ENCODE data around the gene C10orf90.
"Not testable (repeated sequence)": the region's sequence is repeated elsewhere in the genome, so short reads cannot be mapped to it uniquely, and the experiment has no call there.

The C10orf90 gene

GRCh38 chr10:126380352-126381076 is 290.0 kb downstream of the C10orf90 start:
- no peak for DNase-seq

- not testable (repeated sequence) for DNase-seq
These were observed 291.3 kb downstream of the C10orf90 start for GRCh38 chr10:126379166-126379565.

- DNase-seq, result no peak
These were observed 293.5 kb downstream of the C10orf90 start for GRCh38 chr10:126376956-126377355.

- no peak for DNase-seq
These were observed 294.5 kb downstream of the C10orf90 start for GRCh38 chr10:126375926-126376554.

- no peak for DNase-seq
These were observed 295.2 kb downstream of the C10orf90 start for GRCh38 chr10:126375299-126375698.
